Measurements from ENCODE around the gene ABCC12. TPM values are rescaled to one million over a fixed set of nuclear protein-coding genes. Genes with fewer than 3 reads are reported as not detected.

Gene ABCC12
- under 1 TPM; 0.11 to 0.40 TPM for total RNA-seq
- under 1 TPM; 0.29 to 0.32 TPM for polyA plus RNA-seq (ENCODE audit: insufficient read length in 2 of 2)
- long read RNA-seq, donor 1: 0 reads
- long read RNA-seq, donor 2: 0 reads
- long read RNA-seq, donor 3: 0 reads
- long read RNA-seq, donor 4: 0 reads

GRCh38 chr16:48155926-48156789, at the start of gene ABCC12:
TSS of gene ABCC12 (minus strand) at chr16:48155993. CDS start at chr16:48146424, 9,569 bp downstream.
- WGBS (ENCODE audit: insufficient coverage): 47% methylated on average over 15 of the region's 24 CpGs
- H3K36me3 ChIP-seq (ENCODE audit: control insufficient read depth, insufficient read depth, low read length): no peaks in the 10 kb centered on the region
- no peak for DNase-seq (ENCODE audit: low read depth in 4 of 6, low spot score in 6 of 6)
- no peaks in the 10 kb centered on the region for H3K9me3 ChIP-seq (ENCODE audit: control insufficient read depth, insufficient read depth, low read length)
- H3K4me1 ChIP-seq (ENCODE audit: control insufficient read depth, insufficient read depth, low read length): peaks cover 12% of the 10 kb centered on the region
- H3K4me3 ChIP-seq (ENCODE audit: low read depth, low read length): no peak within 1 kb of the TSS
- no peak within 1 kb of the TSS for H3K27ac ChIP-seq (ENCODE audit: low read depth, low read length)
- H3K27me3 ChIP-seq (ENCODE audit: control insufficient read depth, insufficient read depth, low read length): peaks cover 3% of the 10 kb centered on the region

GRCh38 chr16:48204825-48205151, 49.0 kb upstream of the ABCC12 start:
- WGBS (ENCODE audit: insufficient coverage): no CpG with 5 or more reads among the region's 6 CpGs
- DNase-seq (ENCODE audit: low read depth in 4 of 6, low spot score in 6 of 6): no peak

GRCh38 chr16:48203974-48204824, 48.4 kb upstream of the ABCC12 start:
- WGBS (ENCODE audit: insufficient coverage): 96% methylated on average over 6 of the region's 8 CpGs
- Histone ChIP-seq H3K27me3 (ENCODE audit: control insufficient read depth, insufficient read depth, low read length) (no peaks in the 10 kb centered on the region), H3K4me3 (ENCODE audit: low read depth, low read length) (no peak overlapping the region), H3K9me3 (ENCODE audit: control insufficient read depth, insufficient read depth, low read length) (no peaks in the 10 kb centered on the region), H3K4me1 (ENCODE audit: control insufficient read depth, insufficient read depth, low read length) (no peaks in the 10 kb centered on the region), H3K27ac (ENCODE audit: low read depth, low read length) (no peak overlapping the region), H3K36me3 (ENCODE audit: control insufficient read depth, insufficient read depth, low read length) (no peaks in the 10 kb centered on the region)
- DNase-seq (ENCODE audit: low read depth in 4 of 6, low spot score in 6 of 6): no peak

More at GRCh38 chr16:48204825-48205151, 49.0 kb upstream of the ABCC12 start:
- Histone ChIP-seq H3K4me3 (ENCODE audit: low read depth, low read length) (no peak overlapping the region), H3K27ac (ENCODE audit: low read depth, low read length) (no peak overlapping the region), H3K27me3 (ENCODE audit: control insufficient read depth, insufficient read depth, low read length) (no peaks in the 10 kb centered on the region), H3K36me3 (ENCODE audit: control insufficient read depth, insufficient read depth, low read length) (no peaks in the 10 kb centered on the region), H3K4me1 (ENCODE audit: control insufficient read depth, insufficient read depth, low read length) (no peaks in the 10 kb centered on the region), H3K9me3 (ENCODE audit: control insufficient read depth, insufficient read depth, low read length) (no peaks in the 10 kb centered on the region)

- Histone ChIP-seq H3K9me3 (ENCODE audit: control insufficient read depth, insufficient read depth, low read length) (no peaks in the 10 kb centered on the region), H3K27me3 (ENCODE audit: control insufficient read depth, insufficient read depth, low read length) (no peaks in the 10 kb centered on the region), H3K27ac (ENCODE audit: low read depth, low read length) (no peak overlapping the region), H3K4me3 (ENCODE audit: low read depth, low read length) (no peak overlapping the region), H3K36me3 (ENCODE audit: control insufficient read depth, insufficient read depth, low read length) (no peaks in the 10 kb centered on the region), H3K4me1 (ENCODE audit: control insufficient read depth, insufficient read depth, low read length) (no peaks in the 10 kb centered on the region)
- peak in 1 of 6 donors; percentile 9 for DNase-seq (ENCODE audit: low read depth in 4 of 6, low spot score in 6 of 6)
- WGBS (ENCODE audit: insufficient coverage): 54% methylated on average over 5 of the region's 6 CpGs
Measured at GRCh38 chr16:48201515-48202201, 45.9 kb upstream of the ABCC12 start.

GRCh38 chr16:48197294-48197693, 41.5 kb upstream of the ABCC12 start:
- Histone ChIP-seq H3K9me3 (ENCODE audit: control insufficient read depth, insufficient read depth, low read length) (no peaks in the 10 kb centered on the region), H3K4me3 (ENCODE audit: low read depth, low read length) (no peak overlapping the region), H3K36me3 (ENCODE audit: control insufficient read depth, insufficient read depth, low read length) (no peaks in the 10 kb centered on the region), H3K27me3 (ENCODE audit: control insufficient read depth, insufficient read depth, low read length) (no peaks in the 10 kb centered on the region), H3K27ac (ENCODE audit: low read depth, low read length) (no peak overlapping the region), H3K4me1 (ENCODE audit: control insufficient read depth, insufficient read depth, low read length) (peaks cover 4% of the 10 kb centered on the region)
- 100% methylated on average over 1 of the region's 3 CpGs for WGBS (ENCODE audit: insufficient coverage)
- no peak for DNase-seq (ENCODE audit: low read depth in 4 of 6, low spot score in 6 of 6)

- Histone ChIP-seq H3K27me3 (ENCODE audit: control insufficient read depth, insufficient read depth, low read length) (no peaks in the 10 kb centered on the region), H3K36me3 (ENCODE audit: control insufficient read depth, insufficient read depth, low read length) (no peaks in the 10 kb centered on the region), H3K4me1 (ENCODE audit: control insufficient read depth, insufficient read depth, low read length) (peaks cover 4% of the 10 kb centered on the region), H3K27ac (ENCODE audit: low read depth, low read length) (no peak overlapping the region), H3K4me3 (ENCODE audit: low read depth, low read length) (no peak overlapping the region), H3K9me3 (ENCODE audit: control insufficient read depth, insufficient read depth, low read length) (no peaks in the 10 kb centered on the region)
- peak in 5 of 6 donors; percentile 17 to 78 (median 22) for DNase-seq (ENCODE audit: low read depth in 4 of 6, low spot score in 6 of 6)
- WGBS (ENCODE audit: insufficient coverage): 62% methylated on average over 1 of the region's 5 CpGs
Measured at GRCh38 chr16:48194828-48195556, 39.2 kb upstream of the ABCC12 start.

GRCh38 chr16:48193846-48194245, 38.1 kb upstream of the ABCC12 start:
- H3K36me3 ChIP-seq (ENCODE audit: control insufficient read depth, insufficient read depth, low read length): no peaks in the 10 kb centered on the region
- no peaks in the 10 kb centered on the region for H3K27me3 ChIP-seq (ENCODE audit: control insufficient read depth, insufficient read depth, low read length)
- WGBS (ENCODE audit: insufficient coverage): 95% methylated on average over 6 of the region's 7 CpGs
- no peak for DNase-seq (ENCODE audit: low read depth in 4 of 6, low spot score in 6 of 6)
- H3K27ac ChIP-seq (ENCODE audit: low read depth, low read length): no peak overlapping the region
- H3K4me1 ChIP-seq (ENCODE audit: control insufficient read depth, insufficient read depth, low read length): peaks cover 4% of the 10 kb centered on the region
- H3K9me3 ChIP-seq (ENCODE audit: control insufficient read depth, insufficient read depth, low read length): no peaks in the 10 kb centered on the region
- no peak overlapping the region for H3K4me3 ChIP-seq (ENCODE audit: low read depth, low read length)

GRCh38 chr16:48188449-48189102, 32.8 kb upstream of the ABCC12 start:
- no peaks in the 10 kb centered on the region for H3K36me3 ChIP-seq (ENCODE audit: control insufficient read depth, insufficient read depth, low read length)
- no peaks in the 10 kb centered on the region for H3K9me3 ChIP-seq (ENCODE audit: control insufficient read depth, insufficient read depth, low read length)
- H3K27ac ChIP-seq (ENCODE audit: low read depth, low read length): no peak overlapping the region
- 92% methylated on average over 5 of the region's 6 CpGs for WGBS (ENCODE audit: insufficient coverage)
- no peak for DNase-seq (ENCODE audit: low read depth in 4 of 6, low spot score in 6 of 6)
- H3K4me3 ChIP-seq (ENCODE audit: low read depth, low read length): no peak overlapping the region
- no peaks in the 10 kb centered on the region for H3K27me3 ChIP-seq (ENCODE audit: control insufficient read depth, insufficient read depth, low read length)
- peaks cover 4% of the 10 kb centered on the region for H3K4me1 ChIP-seq (ENCODE audit: control insufficient read depth, insufficient read depth, low read length)

Data from spinal cord (tissue), 10 donors.